ENCODE data around the gene DAD1. TPM values are rescaled to one million over a fixed set of nuclear protein-coding genes. Genes with fewer than 3 reads are reported as not detected.
"Not testable (repeated sequence)": the region's sequence is repeated elsewhere in the genome, so short reads cannot be mapped to it uniquely, and the experiment has no call there.

The DAD1 gene
- total and polyA plus RNA-seq, 7 donors: 77.8 to 277 (median 118) TPM

- ATAC-seq (no peak), DNase-seq (no peak)
- intact Hi-C loops (cut with DNase I): no loop called here
- Histone ChIP-seq H3K4me3 (no peak overlapping the region), H3K27ac (peak overlapping the region; percentile 66), H3K36me3 (ENCODE audit: insufficient read depth in 1 of 2, low read depth in 1 of 2) (no peaks in the 10 kb centered on the region), H3K4me1 (peaks cover 19% of the 10 kb centered on the region), H3K9me3 (no peaks in the 10 kb centered on the region), H3K27me3 (ENCODE audit: insufficient read depth in 3 of 3, low read length in 2 of 3) (no peaks in the 10 kb centered on the region)
- WGBS, 3 donors: 85 to 87% (median 86%) methylated on average over 3 of the region's 3 CpGs
- no peak for TF ChIP-seq CTCF (IDR thresholded peaks at IDR 0.05)
Measured at GRCh38 chr14:22546722-22547071, 42.3 kb downstream of the DAD1 start.

DNA sequence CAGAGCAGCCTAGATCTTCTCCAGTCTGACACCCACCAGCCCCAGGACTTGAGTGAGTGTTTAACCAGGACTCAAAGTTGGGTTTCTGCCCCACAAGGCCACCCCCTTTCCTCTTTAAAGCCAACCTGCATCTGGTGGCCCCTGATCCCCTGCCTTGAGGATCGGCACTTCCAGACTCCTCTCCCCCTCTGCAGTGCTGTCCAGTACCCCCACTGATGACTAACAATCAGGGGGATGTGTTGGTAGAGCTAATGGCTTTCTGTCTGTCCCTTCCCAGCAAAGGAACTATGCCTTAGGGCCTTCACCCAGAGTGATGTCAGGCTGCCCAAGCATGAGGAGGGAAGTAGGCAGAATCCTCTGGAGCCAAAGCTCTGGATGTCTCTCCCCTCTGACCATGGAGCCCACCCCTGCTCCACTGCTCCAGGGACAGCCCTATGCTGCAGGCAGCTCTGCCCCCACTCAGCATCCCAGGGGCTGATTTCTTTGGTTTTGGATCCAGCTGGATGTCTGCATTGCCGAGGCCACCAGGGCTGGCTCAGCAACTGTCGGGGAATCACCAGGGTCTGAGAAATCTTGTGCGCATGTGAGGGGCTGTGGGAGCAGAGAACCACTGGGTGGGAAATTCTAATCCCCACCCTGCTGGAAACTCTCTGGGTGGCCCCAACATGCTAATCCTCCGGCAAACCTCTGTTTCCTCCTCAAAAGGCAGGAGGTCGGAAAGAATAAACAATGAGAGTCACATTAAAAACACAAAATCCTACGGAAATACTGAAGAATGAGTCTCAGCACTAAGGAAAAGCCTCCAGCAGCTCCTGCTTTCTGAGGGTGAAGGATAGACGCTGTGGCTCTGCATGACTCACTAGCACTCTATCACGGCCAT lies 42.9 kb downstream of the DAD1 start:
- peak overlapping the region; percentile 66 for H3K27ac ChIP-seq
- no peaks in the 10 kb centered on the region for H3K36me3 ChIP-seq (ENCODE audit: insufficient read depth in 1 of 2, low read depth in 1 of 2)
- intact Hi-C loops (cut with DNase I): no loop called here
- no peak for DNase-seq
- TF ChIP-seq CTCF (IDR thresholded peaks at IDR 0.05): no peak
- 49 to 65% (median 52%) methylated on average over 9 of the region's 9 CpGs for WGBS, 3 donors
- H3K9me3 ChIP-seq: no peaks in the 10 kb centered on the region
- peaks cover 19% of the 10 kb centered on the region for H3K4me1 ChIP-seq
- no peaks in the 10 kb centered on the region for H3K27me3 ChIP-seq (ENCODE audit: insufficient read depth in 3 of 3, low read length in 2 of 3)
- no peak overlapping the region for H3K4me3 ChIP-seq
- no peak for ATAC-seq

DNA sequence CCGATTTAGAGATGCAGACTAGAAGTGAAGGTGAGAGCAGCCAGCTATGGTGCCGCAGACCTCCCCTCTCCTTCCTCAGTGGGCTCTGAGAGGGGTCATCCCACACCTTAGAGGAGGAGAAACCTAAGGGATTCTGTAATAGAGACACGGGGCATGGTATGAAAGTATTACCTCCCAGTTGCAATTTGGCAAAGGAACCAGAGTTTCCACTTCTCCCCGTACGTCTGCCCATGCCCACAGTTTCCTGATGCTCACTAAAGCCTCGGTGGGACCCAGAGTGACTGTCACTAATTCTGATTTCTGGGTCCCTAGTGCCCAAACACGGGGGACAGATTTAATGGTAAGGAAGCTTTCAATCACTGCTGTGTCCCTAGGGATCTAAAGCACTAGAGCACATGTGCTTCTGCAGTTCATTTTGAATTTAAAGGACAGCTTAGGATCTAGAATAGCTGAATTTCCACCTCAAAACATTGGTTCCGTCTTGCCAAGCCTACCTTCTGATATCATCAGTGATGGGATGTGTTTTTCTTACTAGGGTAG lies 44.1 kb downstream of the DAD1 start:
- peaks cover 11% of the 10 kb centered on the region for H3K4me1 ChIP-seq
- DNase-seq (no peak), ATAC-seq (no peak)
- TF ChIP-seq CTCF (IDR thresholded peaks at IDR 0.05): no peak
- intact Hi-C loops (cut with DNase I): no loop called here
- no peaks in the 10 kb centered on the region for H3K27me3 ChIP-seq (ENCODE audit: insufficient read depth in 3 of 3, low read length in 2 of 3)
- 58 to 81% (median 60%) methylated on average over 8 of the region's 8 CpGs for WGBS, 3 donors
- no peaks in the 10 kb centered on the region for H3K36me3 ChIP-seq (ENCODE audit: insufficient read depth in 1 of 2, low read depth in 1 of 2)
- no peak overlapping the region for H3K4me3 ChIP-seq
- H3K9me3 ChIP-seq: no peaks in the 10 kb centered on the region
- H3K27ac ChIP-seq: no peak overlapping the region

DNA sequence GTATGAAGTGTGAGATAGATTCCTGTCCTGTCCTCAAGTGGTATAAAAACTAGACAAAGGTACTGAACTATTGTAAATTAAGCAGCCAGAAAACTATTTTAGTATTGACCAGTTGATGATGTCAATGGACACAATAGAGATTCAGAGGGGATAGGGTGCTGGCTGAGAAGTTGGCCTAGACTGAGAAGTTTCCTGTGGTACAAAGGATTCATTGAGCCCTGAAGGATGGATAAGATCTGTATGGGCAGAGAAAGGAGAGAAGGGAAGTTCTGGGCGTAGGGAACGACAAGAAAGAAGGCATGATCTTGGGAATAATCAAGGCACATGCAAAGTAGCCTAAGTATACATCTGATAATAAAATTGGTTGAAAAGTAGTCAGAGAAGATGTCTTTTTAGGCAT lies 44.6 kb downstream of the DAD1 start:
- no peak overlapping the region for H3K27ac ChIP-seq
- ATAC-seq (no peak), DNase-seq (no peak)
- TF ChIP-seq CTCF (IDR thresholded peaks at IDR 0.05): no peak
- H3K4me3 ChIP-seq: no peak overlapping the region
- no peaks in the 10 kb centered on the region for H3K27me3 ChIP-seq (ENCODE audit: insufficient read depth in 3 of 3, low read length in 2 of 3)
- intact Hi-C loops (cut with DNase I): no loop called here
- no peaks in the 10 kb centered on the region for H3K9me3 ChIP-seq
- H3K36me3 ChIP-seq (ENCODE audit: insufficient read depth in 1 of 2, low read depth in 1 of 2): no peaks in the 10 kb centered on the region
- 94 to 95% (median 94%) methylated on average over 2 of the region's 2 CpGs for WGBS, 3 donors
- peaks cover 11% of the 10 kb centered on the region for H3K4me1 ChIP-seq

DNA sequence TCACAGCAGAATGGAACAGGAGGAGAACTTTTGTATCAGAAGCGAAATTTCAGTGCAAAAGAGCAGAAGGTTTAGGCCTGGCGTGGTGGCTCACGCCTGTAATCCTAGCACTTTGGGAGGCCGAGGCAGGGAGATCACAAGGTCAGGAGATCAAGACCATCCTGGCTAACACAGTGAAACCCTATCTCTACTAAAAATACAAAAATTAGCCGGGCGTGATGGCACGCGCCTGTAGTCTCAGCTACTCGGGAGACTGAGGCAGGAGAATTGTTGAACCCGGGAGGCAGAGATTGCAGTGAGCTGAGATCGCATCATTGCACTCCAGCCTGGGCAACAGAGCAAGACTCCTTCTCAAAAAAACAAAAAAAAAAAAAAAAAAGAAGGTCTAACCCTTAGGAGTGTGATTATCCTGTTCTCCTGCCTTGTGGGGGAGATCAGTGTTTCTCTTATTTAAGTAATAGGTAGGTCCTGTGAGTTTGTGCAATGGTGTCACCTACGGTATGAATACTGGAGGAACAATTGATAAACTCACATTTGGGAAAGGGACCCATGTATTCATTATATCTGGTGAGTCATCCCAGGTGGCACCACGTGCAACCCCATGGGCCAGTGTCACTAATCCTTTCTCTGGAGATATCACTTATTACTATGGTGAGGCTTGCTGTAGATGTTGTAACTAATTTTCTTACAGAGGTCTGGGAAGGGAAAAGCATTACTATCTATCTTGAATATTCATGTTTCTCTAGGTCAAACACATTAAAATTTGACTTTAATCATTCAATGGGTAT lies 45.3 kb downstream of the DAD1 start:
- H3K27me3 ChIP-seq (ENCODE audit: insufficient read depth in 3 of 3, low read length in 2 of 3); H3K4me3 ChIP-seq; H3K9me3 ChIP-seq; H3K36me3 ChIP-seq (ENCODE audit: insufficient read depth in 1 of 2, low read depth in 1 of 2); H3K27ac ChIP-seq; intact Hi-C loops (cut with DNase I); DNase-seq; ATAC-seq: not testable (repeated sequence)
- H3K4me1 ChIP-seq: peaks cover 11% of the 10 kb centered on the region
- WGBS, 3 donors: 94 to 96% (median 96%) methylated on average over 13 of the region's 13 CpGs
